ENCODE results near the gene ASTN2.

DNA sequence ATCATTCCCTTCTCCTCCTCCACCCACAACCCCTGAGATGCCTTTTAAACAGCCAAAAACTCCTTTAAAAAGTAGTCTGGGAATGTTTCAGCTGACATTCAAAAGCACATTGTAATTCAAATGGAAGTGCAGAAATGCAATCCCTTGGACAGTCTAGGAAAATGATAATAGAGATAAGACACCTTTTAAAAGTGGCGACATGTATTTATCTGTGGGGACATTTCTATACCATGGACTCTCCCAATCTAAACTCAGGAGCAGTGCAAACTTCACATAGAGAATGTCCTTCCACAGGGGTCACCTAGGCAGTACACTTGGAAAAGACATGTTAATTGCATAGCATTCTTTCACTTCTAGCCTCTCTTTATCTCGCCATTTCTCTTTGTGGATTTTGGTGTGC lies 694.7 kb downstream of the ASTN2 start:
- TF ChIP-seq, protein P1, sequence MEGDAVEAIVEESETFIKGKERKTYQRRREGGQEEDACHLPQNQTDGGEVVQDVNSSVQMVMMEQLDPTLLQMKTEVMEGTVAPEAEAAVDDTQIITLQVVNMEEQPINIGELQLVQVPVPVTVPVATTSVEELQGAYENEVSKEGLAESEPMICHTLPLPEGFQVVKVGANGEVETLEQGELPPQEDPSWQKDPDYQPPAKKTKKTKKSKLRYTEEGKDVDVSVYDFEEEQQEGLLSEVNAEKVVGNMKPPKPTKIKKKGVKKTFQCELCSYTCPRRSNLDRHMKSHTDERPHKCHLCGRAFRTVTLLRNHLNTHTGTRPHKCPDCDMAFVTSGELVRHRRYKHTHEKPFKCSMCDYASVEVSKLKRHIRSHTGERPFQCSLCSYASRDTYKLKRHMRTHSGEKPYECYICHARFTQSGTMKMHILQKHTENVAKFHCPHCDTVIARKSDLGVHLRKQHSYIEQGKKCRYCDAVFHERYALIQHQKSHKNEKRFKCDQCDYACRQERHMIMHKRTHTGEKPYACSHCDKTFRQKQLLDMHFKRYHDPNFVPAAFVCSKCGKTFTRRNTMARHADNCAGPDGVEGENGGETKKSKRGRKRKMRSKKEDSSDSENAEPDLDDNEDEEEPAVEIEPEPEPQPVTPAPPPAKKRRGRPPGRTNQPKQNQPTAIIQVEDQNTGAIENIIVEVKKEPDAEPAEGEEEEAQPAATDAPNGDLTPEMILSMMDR (conservative IDR thresholded peaks at IDR 0.05), result no peak
- no peak for TF ChIP-seq ZFX (IDR thresholded peaks at IDR 0.05)
